ENCODE data around the gene TPST2.

TPST2 gene

DNA sequence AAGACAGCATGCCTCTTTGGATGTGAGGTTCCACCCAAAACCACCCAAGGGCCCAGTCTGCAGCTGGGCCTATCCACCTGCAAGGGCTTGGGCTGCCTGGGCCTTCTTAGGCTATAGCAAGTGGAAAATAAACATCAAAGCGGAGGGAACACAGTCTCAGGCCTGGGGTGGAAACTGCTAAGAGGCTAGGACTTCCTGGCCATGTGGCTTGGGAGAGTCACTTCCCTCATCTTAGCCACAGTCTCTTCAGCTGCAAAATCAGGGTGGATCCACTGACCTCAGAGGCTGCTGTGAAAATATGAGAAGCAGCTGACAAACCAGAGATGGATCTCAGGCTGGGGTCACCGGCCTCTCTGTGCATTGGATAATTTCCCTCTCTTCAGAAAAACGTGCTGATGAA is 47.1 kb downstream of the TPST2 start:
- Histone ChIP-seq H2AFZ (ENCODE audit: low read depth, low read length) (no peak overlapping the region), H3K9ac (ENCODE audit: low read length) (no peak overlapping the region), H3K4me2 (ENCODE audit: low read length) (no peak overlapping the region), H4K20me1 (ENCODE audit: insufficient read depth, low read length) (no peaks in the 10 kb centered on the region), H3K36me3 (replicated peaks; ENCODE audit: low read depth, low read length) (no peaks in the 10 kb centered on the region), H3K79me2 (ENCODE audit: low read length) (no peaks in the 10 kb centered on the region), H3K27me3 (ENCODE audit: low read depth, low read length) (no peaks in the 10 kb centered on the region), H3K27ac (ENCODE audit: low read length) (no peak overlapping the region), H3K4me1 (ENCODE audit: low read length) (peaks cover 4% of the 10 kb centered on the region; the same call in 1 of the 2 replicates), H3K4me3 (ENCODE audit: low read length) (no peak overlapping the region), H3K9me3 (ENCODE audit: insufficient read depth, low read length) (no peaks in the 10 kb centered on the region)
- TF ChIP-seq, protein P1, sequence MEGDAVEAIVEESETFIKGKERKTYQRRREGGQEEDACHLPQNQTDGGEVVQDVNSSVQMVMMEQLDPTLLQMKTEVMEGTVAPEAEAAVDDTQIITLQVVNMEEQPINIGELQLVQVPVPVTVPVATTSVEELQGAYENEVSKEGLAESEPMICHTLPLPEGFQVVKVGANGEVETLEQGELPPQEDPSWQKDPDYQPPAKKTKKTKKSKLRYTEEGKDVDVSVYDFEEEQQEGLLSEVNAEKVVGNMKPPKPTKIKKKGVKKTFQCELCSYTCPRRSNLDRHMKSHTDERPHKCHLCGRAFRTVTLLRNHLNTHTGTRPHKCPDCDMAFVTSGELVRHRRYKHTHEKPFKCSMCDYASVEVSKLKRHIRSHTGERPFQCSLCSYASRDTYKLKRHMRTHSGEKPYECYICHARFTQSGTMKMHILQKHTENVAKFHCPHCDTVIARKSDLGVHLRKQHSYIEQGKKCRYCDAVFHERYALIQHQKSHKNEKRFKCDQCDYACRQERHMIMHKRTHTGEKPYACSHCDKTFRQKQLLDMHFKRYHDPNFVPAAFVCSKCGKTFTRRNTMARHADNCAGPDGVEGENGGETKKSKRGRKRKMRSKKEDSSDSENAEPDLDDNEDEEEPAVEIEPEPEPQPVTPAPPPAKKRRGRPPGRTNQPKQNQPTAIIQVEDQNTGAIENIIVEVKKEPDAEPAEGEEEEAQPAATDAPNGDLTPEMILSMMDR (IDR thresholded peaks at IDR 0.05; ENCODE audit: low read depth, low read length): no peak
- no peak for TF ChIP-seq EZH2phosphoT487 (IDR thresholded peaks at IDR 0.05; ENCODE audit: low read depth)

DNA sequence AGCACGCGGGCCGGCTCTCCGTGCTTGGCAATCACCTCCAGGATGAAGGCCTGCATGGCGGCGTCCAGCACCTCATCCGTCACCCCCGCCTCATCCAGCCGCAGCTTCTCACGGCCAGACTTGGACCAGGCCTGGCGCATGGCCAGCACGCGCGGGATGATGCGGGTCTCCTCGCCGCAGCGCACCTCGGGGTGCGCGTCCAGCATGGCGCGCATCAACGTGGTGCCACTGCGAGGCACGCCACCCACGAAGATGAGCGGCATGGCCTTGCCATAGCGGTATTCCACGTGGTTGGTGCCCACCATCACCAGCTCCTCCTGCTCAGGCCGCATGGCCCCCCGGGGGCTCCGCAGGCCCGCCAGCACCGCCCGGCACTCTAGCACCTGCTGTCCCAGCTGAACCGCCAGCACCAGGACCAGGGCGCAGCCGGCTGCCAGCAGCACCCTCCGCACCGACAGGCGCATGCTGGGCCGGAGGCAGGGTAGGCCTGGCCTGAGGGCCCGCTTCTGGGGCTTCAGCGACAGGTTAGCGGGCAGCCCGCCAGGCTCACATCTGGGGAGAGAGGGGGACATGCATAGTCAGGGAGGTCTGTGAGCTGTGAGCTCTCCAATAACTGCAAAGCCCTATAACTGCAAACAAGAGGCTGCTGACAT is 48.6 kb downstream of the TPST2 start:
- H3K4me1 ChIP-seq (ENCODE audit: low read length): peaks cover 4% of the 10 kb centered on the region; the same call in 1 of the 2 replicates
- no peaks in the 10 kb centered on the region for H3K36me3 ChIP-seq (replicated peaks; ENCODE audit: low read depth, low read length)
- no peak overlapping the region for H3K9ac ChIP-seq (ENCODE audit: low read length)
- no peak overlapping the region for H3K4me2 ChIP-seq (ENCODE audit: low read length)
- H3K27me3 ChIP-seq (ENCODE audit: low read depth, low read length): no peaks in the 10 kb centered on the region
- no peaks in the 10 kb centered on the region for H4K20me1 ChIP-seq (ENCODE audit: insufficient read depth, low read length)
- no peaks in the 10 kb centered on the region for H3K79me2 ChIP-seq (ENCODE audit: low read length)
- H3K9me3 ChIP-seq (ENCODE audit: insufficient read depth, low read length): no peaks in the 10 kb centered on the region
- H3K4me3 ChIP-seq (ENCODE audit: low read length): no peak overlapping the region
- no peak overlapping the region for H2AFZ ChIP-seq (ENCODE audit: low read depth, low read length)
- H3K27ac ChIP-seq (ENCODE audit: low read length): no peak overlapping the region
- TF ChIP-seq EZH2phosphoT487 (IDR thresholded peaks at IDR 0.05; ENCODE audit: low read depth): no peak
- TF ChIP-seq, protein P1 (IDR thresholded peaks at IDR 0.05; ENCODE audit: low read depth, low read length): no peak

DNA sequence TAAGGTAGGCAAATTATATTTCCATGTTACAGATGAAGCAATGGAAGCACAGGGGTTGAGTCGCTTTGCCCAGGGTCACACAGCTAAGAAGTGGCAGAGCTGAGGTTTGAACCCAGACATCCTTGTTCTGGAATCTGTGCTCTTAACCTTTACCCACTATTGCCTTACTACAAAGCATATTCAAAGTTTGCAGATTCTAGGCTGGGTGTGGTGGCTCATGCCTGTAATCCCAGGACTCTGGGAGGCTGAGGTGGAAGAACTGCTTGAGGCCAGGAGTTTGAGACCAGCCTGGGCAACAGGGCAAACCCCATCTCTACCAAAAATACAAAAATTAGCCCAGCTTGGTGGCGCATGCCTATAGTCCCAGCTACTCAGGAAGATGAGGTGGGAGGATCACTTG is 49.8 kb downstream of the TPST2 start:
- H3K36me3 ChIP-seq (replicated peaks; ENCODE audit: low read depth, low read length): no peaks in the 10 kb centered on the region

DNA sequence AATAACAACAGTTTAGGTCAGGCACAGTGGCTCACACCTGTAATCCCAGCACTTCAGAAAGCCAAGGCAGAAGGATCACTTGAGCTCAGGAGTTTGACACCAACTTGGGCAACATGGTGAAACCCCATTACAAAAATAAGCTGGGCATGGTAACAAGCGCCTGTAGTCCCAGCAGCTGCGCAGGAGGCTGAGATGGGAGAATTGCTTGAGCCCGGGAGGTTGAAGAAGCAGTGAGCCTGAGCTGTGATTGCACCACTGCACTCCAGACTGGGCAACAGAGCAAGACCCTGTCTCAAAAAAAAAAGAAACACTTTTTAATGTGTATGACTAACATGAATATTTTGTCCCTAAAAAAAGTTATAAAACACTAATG is 53.2 kb downstream of the TPST2 start:
- H3K27ac ChIP-seq (ENCODE audit: low read length): no peak overlapping the region
- TF ChIP-seq, protein P1 (IDR thresholded peaks at IDR 0.05; ENCODE audit: low read depth, low read length): no peak
- TF ChIP-seq EZH2phosphoT487 (IDR thresholded peaks at IDR 0.05; ENCODE audit: low read depth): no peak
- no peaks in the 10 kb centered on the region for H3K79me2 ChIP-seq (ENCODE audit: low read length)
- no peaks in the 10 kb centered on the region for H3K27me3 ChIP-seq (ENCODE audit: low read depth, low read length)
- no peak overlapping the region for H3K4me2 ChIP-seq (ENCODE audit: low read length)
- no peak overlapping the region for H2AFZ ChIP-seq (ENCODE audit: low read depth, low read length)
- H3K9ac ChIP-seq (ENCODE audit: low read length): no peak overlapping the region
- no peaks in the 10 kb centered on the region for H3K9me3 ChIP-seq (ENCODE audit: insufficient read depth, low read length)
- H3K4me3 ChIP-seq (ENCODE audit: low read length): no peak overlapping the region
- H4K20me1 ChIP-seq (ENCODE audit: insufficient read depth, low read length): no peaks in the 10 kb centered on the region
- peaks cover 40% of the 10 kb centered on the region for H3K4me1 ChIP-seq (ENCODE audit: low read length)
- no peaks in the 10 kb centered on the region for H3K36me3 ChIP-seq (replicated peaks; ENCODE audit: low read depth, low read length)

More for the DNA sequence above, 49.8 kb downstream of the TPST2 start:
- no peak overlapping the region for H2AFZ ChIP-seq (ENCODE audit: low read depth, low read length)
- H3K79me2 ChIP-seq (ENCODE audit: low read length): no peaks in the 10 kb centered on the region
- no peaks in the 10 kb centered on the region for H4K20me1 ChIP-seq (ENCODE audit: insufficient read depth, low read length)
- TF ChIP-seq, protein P1 (IDR thresholded peaks at IDR 0.05; ENCODE audit: low read depth, low read length): no peak
- no peak for TF ChIP-seq EZH2phosphoT487 (IDR thresholded peaks at IDR 0.05; ENCODE audit: low read depth)
- H3K9ac ChIP-seq (ENCODE audit: low read length): no peak overlapping the region
- no peak overlapping the region for H3K4me2 ChIP-seq (ENCODE audit: low read length)
- no peaks in the 10 kb centered on the region for H3K27me3 ChIP-seq (ENCODE audit: low read depth, low read length)
- H3K4me3 ChIP-seq (ENCODE audit: low read length): no peak overlapping the region
- no peaks in the 10 kb centered on the region for H3K9me3 ChIP-seq (ENCODE audit: insufficient read depth, low read length)
- H3K4me1 ChIP-seq (ENCODE audit: low read length): peaks cover 11% of the 10 kb centered on the region
- H3K27ac ChIP-seq (ENCODE audit: low read length): no peak overlapping the region
